Measurements from ENCODE around the gene PAK3. TPM values are rescaled to one million over a fixed set of nuclear protein-coding genes. Genes with fewer than 3 reads are reported as not detected.

PAK3 gene
- total and polyA plus RNA-seq, 2 of the 4 experiments (the other 2 are of a cell fraction), result 0.22 to 0.36 TPM

DNA sequence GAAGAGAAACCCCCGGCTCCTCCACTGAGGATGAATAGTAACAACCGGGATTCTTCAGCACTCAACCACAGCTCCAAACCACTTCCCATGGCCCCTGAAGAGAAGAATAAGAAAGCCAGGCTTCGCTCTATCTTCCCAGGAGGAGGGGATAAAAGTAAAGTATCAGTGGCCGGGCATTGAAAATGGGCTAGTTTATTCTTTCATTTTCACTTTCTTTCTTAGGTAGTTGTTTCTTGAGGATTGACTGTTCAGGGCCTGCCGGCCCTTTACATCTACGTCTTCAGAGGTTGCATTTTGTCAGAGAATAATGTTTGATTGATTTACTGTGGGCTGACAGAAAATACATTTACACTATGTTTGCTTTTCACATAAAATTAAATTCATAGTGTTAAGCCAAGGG is 27.1 kb downstream of the PAK3 start:
- Histone ChIP-seq H3K79me1 (ENCODE audit: low read depth in 1 of 2, low read length in 2 of 2) (no peaks in the 10 kb centered on the region), H2AK9ac (replicated peaks; ENCODE audit: low read depth, low read length, poor library complexity) (no peak overlapping the region), H3K56ac (ENCODE audit: extremely low read depth, insufficient read depth, low read length) (no peak overlapping the region), H3K4me2 (ENCODE audit: low read depth, low read length) (no peak overlapping the region), H4K5ac (ENCODE audit: low read depth, low read length) (no peak overlapping the region), H3K23ac (ENCODE audit: low read depth, low read length) (no peak overlapping the region), H3K4me1 (ENCODE audit: control insufficient read depth, insufficient read depth, low read length) (no peaks in the 10 kb centered on the region), H2AFZ (replicated peaks; ENCODE audit: low read length, poor library complexity) (no peak overlapping the region), H4K91ac (ENCODE audit: insufficient read depth, low read depth, low read length) (no peak overlapping the region), H2BK20ac (ENCODE audit: low read depth, low read length) (no peak overlapping the region), H2BK120ac (ENCODE audit: low read depth, low read length) (no peak overlapping the region), H2AK5ac (ENCODE audit: low read depth, low read length) (no peak overlapping the region), H3K27me3 (ENCODE audit: control insufficient read depth, insufficient read depth, low read length) (peaks cover 3% of the 10 kb centered on the region; the same call in 1 of the 2 replicates), H2BK15ac (ENCODE audit: low read depth, low read length) (no peak overlapping the region), H3K9me1 (ENCODE audit: insufficient read depth, low read length) (no peaks in the 10 kb centered on the region), H3K9me3 (ENCODE audit: control insufficient read depth, insufficient read depth, low read length) (no peaks in the 10 kb centered on the region), H4K20me1 (ENCODE audit: insufficient read depth, low read length) (no peaks in the 10 kb centered on the region), H3K4ac (ENCODE audit: low read depth, low read length) (no peak overlapping the region), H3K14ac (replicated peaks; ENCODE audit: low read depth, low read length) (no peak overlapping the region), H2BK5ac (ENCODE audit: low read depth, low read length, poor library complexity, severe bottlenecking) (no peak overlapping the region), H3K4me3 (ENCODE audit: insufficient read depth, low read depth, low read length) (no peak overlapping the region), H4K8ac (ENCODE audit: low read depth in 2 of 2, low read length in 2 of 2) (no peak overlapping the region), H3K36me3 (ENCODE audit: control insufficient read depth, insufficient read depth, low read length) (no peaks in the 10 kb centered on the region), H3K27ac (ENCODE audit: insufficient read depth, low read length) (no peak overlapping the region), H3K18ac (ENCODE audit: low read depth, low read length) (no peak overlapping the region), H3K9ac (ENCODE audit: low read depth, low read length) (no peak overlapping the region)
- in situ Hi-C loops (cut with MboI; ENCODE audit: low sequenced_read_pairs), result no loop called here
- BruUV-seq (replicated peaks), result no TSS peak
- TF ChIP-seq NFE2L2 (IDR thresholded peaks at IDR 0.05; ENCODE audit: low read depth, low read length) (no peak), SMC3 (IDR thresholded peaks at IDR 0.05; ENCODE audit: low read depth, low read length) (no peak), CHD1 (IDR thresholded peaks at IDR 0.05; ENCODE audit: low read depth, low read length) (no peak), MAFK (IDR thresholded peaks at IDR 0.05; ENCODE audit: low read depth, low read length) (no peak), FOS (IDR thresholded peaks at IDR 0.05; ENCODE audit: low read depth, low read length) (no peak), CEBPB (IDR thresholded peaks at IDR 0.05; ENCODE audit: low read depth, low read length) (no peak), MXI1 (IDR thresholded peaks at IDR 0.05; ENCODE audit: borderline replicate concordance, low read depth, low read length) (no peak), BHLHE40 (IDR thresholded peaks at IDR 0.05; ENCODE audit: low read depth, low read length) (no peak), POLR2A (IDR thresholded peaks at IDR 0.05; ENCODE audit: low read depth, low read length) (no peak), CTCF (conservative IDR thresholded peaks at IDR 0.05; ENCODE audit: low read depth, low read length) (no peak), MAZ (IDR thresholded peaks at IDR 0.05; ENCODE audit: borderline replicate concordance, low read depth, low read length) (no peak), RCOR1 (IDR thresholded peaks at IDR 0.05; ENCODE audit: insufficient replicate concordance, low read length) (no peak), RAD21 (IDR thresholded peaks at IDR 0.05; ENCODE audit: low read length) (no peak)
- TF ChIP-seq, protein P1, sequence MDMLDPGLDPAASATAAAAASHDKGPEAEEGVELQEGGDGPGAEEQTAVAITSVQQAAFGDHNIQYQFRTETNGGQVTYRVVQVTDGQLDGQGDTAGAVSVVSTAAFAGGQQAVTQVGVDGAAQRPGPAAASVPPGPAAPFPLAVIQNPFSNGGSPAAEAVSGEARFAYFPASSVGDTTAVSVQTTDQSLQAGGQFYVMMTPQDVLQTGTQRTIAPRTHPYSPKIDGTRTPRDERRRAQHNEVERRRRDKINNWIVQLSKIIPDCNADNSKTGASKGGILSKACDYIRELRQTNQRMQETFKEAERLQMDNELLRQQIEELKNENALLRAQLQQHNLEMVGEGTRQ (IDR thresholded peaks at IDR 0.05; ENCODE audit: low read depth, low read length), result no peak
- TF ChIP-seq, protein P2, sequence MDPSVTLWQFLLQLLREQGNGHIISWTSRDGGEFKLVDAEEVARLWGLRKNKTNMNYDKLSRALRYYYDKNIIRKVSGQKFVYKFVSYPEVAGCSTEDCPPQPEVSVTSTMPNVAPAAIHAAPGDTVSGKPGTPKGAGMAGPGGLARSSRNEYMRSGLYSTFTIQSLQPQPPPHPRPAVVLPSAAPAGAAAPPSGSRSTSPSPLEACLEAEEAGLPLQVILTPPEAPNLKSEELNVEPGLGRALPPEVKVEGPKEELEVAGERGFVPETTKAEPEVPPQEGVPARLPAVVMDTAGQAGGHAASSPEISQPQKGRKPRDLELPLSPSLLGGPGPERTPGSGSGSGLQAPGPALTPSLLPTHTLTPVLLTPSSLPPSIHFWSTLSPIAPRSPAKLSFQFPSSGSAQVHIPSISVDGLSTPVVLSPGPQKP (IDR thresholded peaks at IDR 0.05; ENCODE audit: borderline replicate concordance, low read depth, low read length), result no peak
- ChIA-PET CTCF (interaction anchor here (0.6 kb wide), 1 partner anchor 783 kb away, joined by 3 read pairs; no protein-coding TSS in a partner anchor), POLR2A (ENCODE audit: unreplicated experiment) (no interaction called here)
- intact Hi-C loops (cut with micrococcal nuclease), result no loop called here
- DNase-seq (no peak), ATAC-seq (ENCODE audit: low read depth) (no peak)
- WGBS, 2 experiments (ENCODE audit: extremely low coverage in 2 of 2, insufficient read length in 1 of 2), result no CpG with 5 or more reads among the region's 6 CpGs
- dilution Hi-C loops (cut with HindIII; ENCODE audit: low sequenced_read_pairs, unreplicated experiment), result no loop called here
